Panc1 (cell line): ENCODE measurements around the gene SPATA20. TPM values are rescaled to one million over a fixed set of nuclear protein-coding genes. Genes with fewer than 3 reads are reported as not detected.

Source experiments
- ATAC-seq: fragments of 200-7000 bp; cut with Tn5 transposase; 2 replicates; pipeline ENCODE4 v1.9.1; 2020; ENCODE audit warnings: mild to moderate bottlenecking, moderate library complexity
- BruUV-seq: library from RNA; stranded (reverse); fragments of 400-500 nt; replicated peaks from 2 replicates; lab custom pipeline; 2021; lab: Mats Ljungman, UMichigan
- CTCF ChIA-PET: fragments of 300-600 bp; sonication (Branson Sonifier 250); formaldehyde crosslinking; loops from one replicate; lab custom pipeline; 2022; ENCODE audit warnings: antibody characterized with exemption; lab: Charles Lee
- POLR2A ChIA-PET: fragments of 300-600 bp; sonication (Branson Sonifier 250); formaldehyde crosslinking; loops from one replicate; lab custom pipeline; 2022; ENCODE audit warnings: antibody characterized with exemption; lab: Charles Lee
- DNase-seq: peaks from one replicate; pipeline ENCODE4 v3.0.0-alpha.2; 2010; ENCODE audit warnings: low read depth, low spot score
- H3K27ac ChIP-seq: 2 replicates; pipeline ENCODE4 v1.5.1; 2011; ENCODE audit warnings: mild to moderate bottlenecking, low read length, inconsistent platforms
- H3K27me3 ChIP-seq: fragments of 200-500 bp; sonication (Bioruptor generic); 2 replicates; pipeline ENCODE4 v1.6.0; 2014; ENCODE audit warnings: low read length, inconsistent platforms; ENCODE audit not compliant: control insufficient read depth, insufficient read depth
- H3K36me3 ChIP-seq: fragments of 200-500 bp; sonication (Bioruptor generic); 2 replicates; pipeline ENCODE4 v1.5.1; 2014; ENCODE audit warnings: inconsistent platforms, mild to moderate bottlenecking, low read length, moderate library complexity; ENCODE audit not compliant: control insufficient read depth, insufficient read depth
- H3K4me1 ChIP-seq: 2 replicates; pipeline ENCODE4 v1.5.1; 2011; ENCODE audit warnings: inconsistent platforms, mild to moderate bottlenecking, low read length, moderate library complexity; ENCODE audit not compliant: control insufficient read depth, insufficient read depth
- H3K4me3 ChIP-seq, 2 experiments: 2 replicates each; pipeline ENCODE4 v1.5.1; 2011 to 2012; ENCODE audit warnings: low read depth in 2 of 2, low read length in 2 of 2, mild to moderate bottlenecking in 2 of 2, inconsistent platforms in 1 of 2, moderate library complexity in 1 of 2
- H3K9me3 ChIP-seq: fragments of 200-500 bp; sonication (Bioruptor generic); 2 replicates; pipeline ENCODE4 v1.5.1; 2014; ENCODE audit warnings: low read depth, mild to moderate bottlenecking, inconsistent platforms, low read length, moderate library complexity; ENCODE audit not compliant: control insufficient read depth, insufficient read depth
- CTCF ChIP-seq: fragments of 450-650 bp; IDR thresholded peaks from 2 replicates; pipeline ENCODE4 v1.5.1; 2017; ENCODE audit warnings: mild to moderate bottlenecking
- POLR2AphosphoS5 ChIP-seq: IDR thresholded peaks from 2 replicates; pipeline ENCODE4 v1.6.1; 2012; ENCODE audit warnings: mild to moderate bottlenecking, low read depth, low read length, moderate library complexity
- REST ChIP-seq, 2 experiments: IDR thresholded peaks; 2 replicates each; pipeline ENCODE4 v1.6.1; 2011 to 2012; ENCODE audit warnings: low read depth in 2 of 2, control low read depth in 1 of 2, low read length in 1 of 2, mild to moderate bottlenecking in 1 of 2, moderate library complexity in 1 of 2; ENCODE audit not compliant: insufficient read depth in 1 of 2
- SIN3A ChIP-seq: IDR thresholded peaks from 2 replicates; pipeline ENCODE4 v1.6.1; 2012; ENCODE audit warnings: low read depth, mild to moderate bottlenecking, low read length, moderate library complexity, borderline replicate concordance; ENCODE audit not compliant: insufficient read depth
- TCF7L2 ChIP-seq: IDR thresholded peaks from 2 replicates; pipeline ENCODE4 v1.6.1; 2011; ENCODE audit warnings: mild to moderate bottlenecking, low read depth, low read length, inconsistent platforms
- in situ Hi-C: cut with HindIII; loops from 2 replicates; pipeline ENCODE4 v1.10.0; 2016; ENCODE audit warnings: low sequenced_read_pairs, low pct_unique_long_range_greater_than_20kb
- intact Hi-C: fragments of 100-400 bp; cut with micrococcal nuclease; formaldehyde crosslinking; loops from one replicate; pipeline ENCODE4 v1.10.0; 2022; ENCODE audit not compliant: unreplicated experiment
- total RNA-seq: library from RNA; stranded (reverse); gene quantifications from one replicate; pipeline ENCODE4 v1.2.1, GENCODE V29; 2021; ENCODE audit not compliant: unreplicated experiment

SPATA20 gene
- total RNA-seq, 1 experiment from 2014 or later: 82.2 TPM

DNA sequence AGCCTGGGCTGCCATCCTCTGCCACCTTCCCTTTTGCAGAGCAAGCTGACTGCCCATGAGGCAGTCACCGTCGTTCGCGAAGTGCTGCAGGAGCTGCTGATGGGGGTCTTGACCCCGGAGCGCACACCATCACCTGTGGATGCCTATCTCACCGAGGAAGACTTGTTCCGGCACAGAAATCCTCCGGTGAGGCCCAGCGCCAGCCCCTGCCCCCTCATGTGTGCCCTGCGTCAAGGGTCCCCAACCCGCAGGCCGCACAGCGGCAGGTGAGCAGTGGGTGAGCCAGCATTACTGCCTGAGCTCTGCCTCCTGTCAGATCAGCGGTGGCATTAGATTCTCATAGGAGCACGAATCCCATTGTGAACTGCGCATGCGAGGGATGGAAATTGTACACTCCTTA is 22.1 kb upstream of the SPATA20 start:
- no peak for DNase-seq
- Histone ChIP-seq H3K4me1 (no peaks in the 10 kb centered on the region), H3K27ac (no peak overlapping the region), H3K27me3 (no peaks in the 10 kb centered on the region), H3K9me3 (no peaks in the 10 kb centered on the region), H3K36me3 (no peaks in the 10 kb centered on the region), H3K4me3 (no peak overlapping the region)
- TF ChIP-seq POLR2AphosphoS5: no peak
- TF ChIP-seq REST (IDR thresholded peaks at IDR 0.05; ENCODE audit: insufficient read depth in 1 of 2, low read depth in 2 of 2, low read length in 1 of 2): no peak
- TF ChIP-seq TCF7L2: no peak
- TF ChIP-seq SIN3A: no peak
- no peak for TF ChIP-seq CTCF
- CTCF ChIA-PET: no interaction called here
- in situ Hi-C loops: no loop called here
- BruUV-seq: no TSS peak
- no peak for ATAC-seq
- POLR2A ChIA-PET: no interaction called here
- intact Hi-C loops: no loop called here

- CTCF ChIA-PET: no interaction called here
- TF ChIP-seq REST (IDR thresholded peaks at IDR 0.05; ENCODE audit: insufficient read depth in 1 of 2, low read depth in 2 of 2, low read length in 1 of 2) (no peak), CTCF (no peak), POLR2AphosphoS5 (no peak), TCF7L2 (no peak), SIN3A (no peak)
- in situ Hi-C loops: no loop called here
- DNase-seq (no peak), ATAC-seq (no peak)
- Histone ChIP-seq H3K9me3 (no peaks in the 10 kb centered on the region), H3K4me1 (peaks cover 4% of the 10 kb centered on the region), H3K4me3 (no peak overlapping the region), H3K36me3 (no peaks in the 10 kb centered on the region), H3K27me3 (no peaks in the 10 kb centered on the region), H3K27ac (no peak overlapping the region)
- intact Hi-C loops: no loop called here
- POLR2A ChIA-PET: interaction anchor here (0.7 kb wide), 1 partner anchor 23 kb away, joined by 3 read pairs; no protein-coding TSS in a partner anchor
- BruUV-seq: no TSS peak
These were observed 19.7 kb upstream of the SPATA20 start for GRCh38 chr17:50527155-50527762.
